ENCODE data around the gene CYBA. TPM values are rescaled to one million over a fixed set of nuclear protein-coding genes. Genes with fewer than 3 reads are reported as not detected.

The CYBA gene
- total and polyA plus RNA-seq, 2 of the 13 experiments (the other 11 are each of a cell fraction or from before 2014, with no cell fraction given) = 196 to 250 TPM

DNA sequence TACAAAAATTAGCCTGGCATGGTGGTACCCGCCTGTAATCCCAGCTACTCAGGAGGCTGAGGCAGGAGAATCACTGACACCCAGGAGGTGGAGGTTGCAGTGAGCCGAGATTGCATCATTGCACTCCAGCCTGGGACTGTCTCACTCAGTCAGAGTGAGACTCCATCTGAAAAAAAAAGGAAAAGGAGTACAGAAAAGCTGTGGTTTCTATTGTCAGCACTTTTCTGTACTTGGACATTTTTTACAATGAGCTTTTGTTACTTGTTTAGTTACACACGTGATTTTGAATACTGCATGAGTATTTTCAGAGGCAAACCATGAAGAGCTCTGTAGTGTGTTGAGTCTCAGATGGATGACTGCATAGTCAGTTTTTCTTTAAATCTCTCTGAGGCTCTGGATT lies 54.4 kb downstream of the CYBA start:
- in situ Hi-C loops (cut with HindIII; ENCODE audit: extremely low pct_ligation_motif_present, low pct_unique_long_range_greater_than_20kb) (no loop called here), intact Hi-C loops (cut with micrococcal nuclease; ENCODE audit: unreplicated experiment) (loop anchor here (5.0 kb wide), 1 partner anchor 56 kb away; the partner anchor contains the start of gene CYBA)
- H3K27me3 ChIP-seq (ENCODE audit: control insufficient read depth in 1 of 2, insufficient read depth in 2 of 2, low read length in 2 of 2) = no peaks in the 10 kb centered on the region
- BruUV-seq (replicated peaks) = no TSS peak
- FAIRE-seq (no peak), DNase-seq (ENCODE audit: low spot score) (no peak), ATAC-seq (no peak)
- peaks cover 3% of the 10 kb centered on the region; the same call in 1 of the 2 replicates for H4K20me1 ChIP-seq (ENCODE audit: insufficient read depth, low read length)
- H3K36me3 ChIP-seq (replicated peaks in 1 of 2; ENCODE audit: control insufficient read depth in 1 of 2, insufficient read depth in 2 of 2, low read length in 2 of 2) = peaks cover 29 to 51% of the 10 kb centered on the region in 2 experiments
- H3K9ac ChIP-seq (ENCODE audit: insufficient read depth, low read depth, low read length) = no peak overlapping the region
- POLR2A ChIA-PET = interaction anchor here (1.8 kb wide), 1 partner anchor 22 kb away, joined by 4 read pairs; no protein-coding TSS in a partner anchor
- no peak overlapping the region for H2AFZ ChIP-seq (ENCODE audit: low read length)
- H3K79me2 ChIP-seq (ENCODE audit: insufficient read depth, low read length) = peaks cover 17% of the 10 kb centered on the region
- TF ChIP-seq ZNF354B (CRISPR knock-in tag; IDR thresholded peaks at IDR 0.05) (no peak), ZMYM3 (CRISPR knock-in tag; IDR thresholded peaks at IDR 0.05) (0 out of 2 replicates have a peak, but pooled peaks have one; percentile 58), CEBPG (CRISPR knock-in tag; IDR thresholded peaks at IDR 0.05) (peak; percentile 86), ZC3H4 (CRISPR knock-in tag; IDR thresholded peaks at IDR 0.05; ENCODE audit: borderline replicate concordance) (no peak), MAFK (conservative IDR thresholded peaks at IDR 0.05 in 1 of 2, IDR thresholded peaks at IDR 0.05 in 1 of 2; ENCODE audit: low read length in 2 of 2) (peak in 1 of 2 experiments; percentile 38; a peak in 2 of 4 replicates), CEBPB (IDR thresholded peaks at IDR 0.05; ENCODE audit: borderline replicate concordance, low read depth, low read length) (peak; percentile 69; the same call in 1 of the 2 replicates), ATF7 (IDR thresholded peaks at IDR 0.05) (peak; percentile 57; the same call in 1 of the 2 replicates), ATF7 (CRISPR knock-in tag; IDR thresholded peaks at IDR 0.05) (no peak), MAFF (IDR thresholded peaks at IDR 0.05; ENCODE audit: low read depth, low read length) (0 out of 2 replicates have a peak, but pooled peaks have one; percentile 10), ZFP37 (CRISPR knock-in tag; IDR thresholded peaks at IDR 0.05; ENCODE audit: borderline replicate concordance) (no peak), SOX13 (IDR thresholded peaks at IDR 0.05) (no peak), SOX13 (CRISPR knock-in tag; conservative IDR thresholded peaks at IDR 0.05 in 1 of 2, IDR thresholded peaks at IDR 0.05 in 1 of 2) (peak in 1 of 2 experiments; percentile 18; a peak in 1 of 4 replicates)
- TF ChIP-seq, protein P1, sequence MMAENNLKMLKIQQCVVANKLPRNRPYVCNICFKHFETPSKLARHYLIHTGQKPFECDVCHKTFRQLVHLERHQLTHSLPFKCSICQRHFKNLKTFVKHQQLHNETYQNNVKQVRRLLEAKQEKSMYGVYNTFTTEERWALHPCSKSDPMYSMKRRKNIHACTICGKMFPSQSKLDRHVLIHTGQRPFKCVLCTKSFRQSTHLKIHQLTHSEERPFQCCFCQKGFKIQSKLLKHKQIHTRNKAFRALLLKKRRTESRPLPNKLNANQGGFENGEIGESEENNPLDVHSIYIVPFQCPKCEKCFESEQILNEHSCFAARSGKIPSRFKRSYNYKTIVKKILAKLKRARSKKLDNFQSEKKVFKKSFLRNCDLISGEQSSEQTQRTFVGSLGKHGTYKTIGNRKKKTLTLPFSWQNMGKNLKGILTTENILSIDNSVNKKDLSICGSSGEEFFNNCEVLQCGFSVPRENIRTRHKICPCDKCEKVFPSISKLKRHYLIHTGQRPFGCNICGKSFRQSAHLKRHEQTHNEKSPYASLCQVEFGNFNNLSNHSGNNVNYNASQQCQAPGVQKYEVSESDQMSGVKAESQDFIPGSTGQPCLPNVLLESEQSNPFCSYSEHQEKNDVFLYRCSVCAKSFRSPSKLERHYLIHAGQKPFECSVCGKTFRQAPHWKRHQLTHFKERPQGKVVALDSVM (CRISPR knock-in tag; IDR thresholded peaks at IDR 0.05) = peak; percentile 97
- TF ChIP-seq, protein P2, sequence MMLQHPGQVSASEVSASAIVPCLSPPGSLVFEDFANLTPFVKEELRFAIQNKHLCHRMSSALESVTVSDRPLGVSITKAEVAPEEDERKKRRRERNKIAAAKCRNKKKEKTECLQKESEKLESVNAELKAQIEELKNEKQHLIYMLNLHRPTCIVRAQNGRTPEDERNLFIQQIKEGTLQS (CRISPR knock-in tag; IDR thresholded peaks at IDR 0.05) = 0 out of 2 replicates have a peak, but pooled peaks have one; percentile 64
- TF ChIP-seq, protein P3, sequence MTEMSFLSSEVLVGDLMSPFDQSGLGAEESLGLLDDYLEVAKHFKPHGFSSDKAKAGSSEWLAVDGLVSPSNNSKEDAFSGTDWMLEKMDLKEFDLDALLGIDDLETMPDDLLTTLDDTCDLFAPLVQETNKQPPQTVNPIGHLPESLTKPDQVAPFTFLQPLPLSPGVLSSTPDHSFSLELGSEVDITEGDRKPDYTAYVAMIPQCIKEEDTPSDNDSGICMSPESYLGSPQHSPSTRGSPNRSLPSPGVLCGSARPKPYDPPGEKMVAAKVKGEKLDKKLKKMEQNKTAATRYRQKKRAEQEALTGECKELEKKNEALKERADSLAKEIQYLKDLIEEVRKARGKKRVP (CRISPR knock-in tag; IDR thresholded peaks at IDR 0.05) = peak in 1 of 2 experiments; percentile 60; a peak in 1 of 4 replicates
- no peak overlapping the region for H3K4me3 ChIP-seq (replicated peaks in 1 of 3; ENCODE audit: insufficient read depth in 1 of 3, low read depth in 2 of 3, low read length in 3 of 3)
- H3K4me1 ChIP-seq (ENCODE audit: insufficient read depth, low read length) = peaks cover 35% of the 10 kb centered on the region
- 82% methylated on average over 3 of the region's 3 CpGs for WGBS (ENCODE audit: low lambda C conversion rate)
- H3K27ac ChIP-seq (ENCODE audit: extremely low read length, insufficient read depth, low read length) = peak overlapping the region; percentile 2
- H3K9me3 ChIP-seq (ENCODE audit: low read length) = no peaks in the 10 kb centered on the region
- CTCF ChIA-PET (ENCODE audit: low intra/inter-chr PET ratio, low total read pairs) = no interaction called here
- no peak overlapping the region for H3K4me2 ChIP-seq (ENCODE audit: low read depth, low read length)
